CD4-positive, alpha-beta T cell (primary cell): ENCODE measurements around the gene TMEM256. TPM values are rescaled to one million over a fixed set of nuclear protein-coding genes. Genes with fewer than 3 reads are reported as not detected.

Experiments
- ATAC-seq: fragments of 200-7000 bp; cut with Tn5 transposase; one replicate; pipeline ENCODE4 v1.10.0; 2022; ENCODE audit warnings: mild to moderate bottlenecking; ENCODE audit not compliant: poor library complexity
- CTCF ChIA-PET: fragments of 350-600 bp; sonication (Branson Sonifier 250); formaldehyde crosslinking; loops from one replicate; lab custom pipeline; 2021; ENCODE audit warnings: antibody characterized with exemption, inconsistent platforms; lab: Charles Lee
- POLR2A ChIA-PET: fragments of 350-600 bp; sonication (Branson Sonifier 250); formaldehyde crosslinking; loops from one replicate; lab custom pipeline; 2021; ENCODE audit warnings: antibody characterized with exemption, inconsistent platforms; lab: Charles Lee
- DNase-seq, 14 experiments: peaks; one replicate each; pipeline ENCODE4 v3.0.0-alpha.2; 2013 to 2020; ENCODE audit warnings: mixed read lengths in 2 of 14
- H3K27ac ChIP-seq, 2 donors: one replicate each; pipeline versions ENCODE4 v1.5.1 to v1.7.0; 2013; ENCODE audit warnings: low read length in 2 of 2, low read depth in 1 of 2, mild to moderate bottlenecking in 1 of 2
- H3K27me3 ChIP-seq, 2 experiments: 1 replicate in 1 of 2; 2 replicates in 1 of 2; pipeline versions ENCODE4 v1.6.1 to v1.7.0; 2013; ENCODE audit warnings: low read length in 2 of 2, control low read depth in 1 of 2, mild to moderate bottlenecking in 1 of 2, moderate library complexity in 1 of 2; ENCODE audit not compliant: insufficient read depth in 2 of 2, control insufficient read depth in 1 of 2
- H3K36me3 ChIP-seq: one replicate; pipeline ENCODE4 v1.6.1; 2013; ENCODE audit warnings: low read length, control low read depth; ENCODE audit not compliant: insufficient read depth
- H3K4me1 ChIP-seq: one replicate; pipeline ENCODE4 v1.6.1; 2013; ENCODE audit warnings: low read length, control low read depth; ENCODE audit not compliant: insufficient read depth
- H3K4me3 ChIP-seq: one replicate; pipeline ENCODE4 v1.5.1; 2013; ENCODE audit warnings: mild to moderate bottlenecking, low read length, moderate library complexity
- H3K9me3 ChIP-seq, 2 experiments: 1 replicate in 1 of 2; 2 replicates in 1 of 2; pipeline versions ENCODE4 v1.6.1 to v1.7.0; 2013; ENCODE audit warnings: low read length in 2 of 2, mild to moderate bottlenecking in 2 of 2, control low read depth in 1 of 2, moderate library complexity in 1 of 2; ENCODE audit not compliant: control insufficient read depth in 1 of 2, insufficient read depth in 1 of 2
- H3K27ac Mint-ChIP-seq: one replicate; pipeline ENCODE4 v1.8.0; 2020; ENCODE audit warnings: mixed read lengths
- H3K27me3 Mint-ChIP-seq: one replicate; pipeline ENCODE4 v1.8.0; 2021; ENCODE audit warnings: mixed read lengths
- H3K36me3 Mint-ChIP-seq: one replicate; pipeline ENCODE4 v1.8.0; 2021; ENCODE audit warnings: low read depth, mixed read lengths
- H3K4me1 Mint-ChIP-seq: one replicate; pipeline ENCODE4 v1.8.0; 2021; ENCODE audit warnings: low read depth, mixed read lengths
- H3K4me3 Mint-ChIP-seq: one replicate; pipeline ENCODE4 v1.8.0; 2020; ENCODE audit warnings: mild to moderate bottlenecking, mixed read lengths
- H3K9me3 Mint-ChIP-seq: one replicate; pipeline ENCODE4 v1.8.0; 2020; ENCODE audit warnings: mixed read lengths
- intact Hi-C, 2 experiments: fragments of 100-400 bp; cut with DNase I in 1 of 2; cut with micrococcal nuclease in 1 of 2; formaldehyde crosslinking; loops; one replicate each; pipeline versions ENCODE4 v1.15.1 to v1.9.0; 2023 to 2025; cut with DNase I, micrococcal nuclease
- total RNA-seq, 174 experiments: library from RNA in 2 of 174; stranded (reverse) in 2 of 174; gene quantifications; one replicate each; pipeline ENCODE4 v1.2.3 and lab custom pipeline; 2021 to 2026
- TF ChIP-seq, protein P1 (sequence below): fragments of 200-600 bp; IDR thresholded peaks from one replicate; pipeline ENCODE4 v1.8.0; 2022; ENCODE audit warnings: antibody characterized with exemption, mild to moderate bottlenecking

Gene TMEM256
- total RNA-seq, 2 experiments from 2014 or later: 29.0 to 29.4 TPM

GRCh38 chr17:7419819-7420610 is 16.1 kb upstream of the TMEM256 start, which contains the start of gene SPEM1:
Gene SPEM1 (plus strand): TSS chr17:7420324. CDS start chr17:7420385, 61 bp downstream.
- Mint-ChIP-seq H3K4me1 (no peaks in the 10 kb centered on the region), H3K36me3 (no peaks in the 10 kb centered on the region), H3K4me3 (no peak within 1 kb of the TSS), H3K27ac (no peak within 1 kb of the TSS), H3K27me3 (no peaks in the 10 kb centered on the region), H3K9me3 (no peaks in the 10 kb centered on the region)
- H3K4me3 ChIP-seq: no peak within 1 kb of the TSS
- CTCF ChIA-PET: no interaction called here
- H3K4me1 ChIP-seq: no peaks in the 10 kb centered on the region
- no peak for DNase-seq
- no peak within 1 kb of the TSS for H3K27ac ChIP-seq
- POLR2A ChIA-PET: interaction anchor here (0.6 to 1.1 kb wide), 3 partner anchors 20 to 203 kb away, joined by 3 to 4 read pairs (median 3); no protein-coding TSS in a partner anchor
- intact Hi-C loops: loop anchor here in 1 of 2 experiments (5.0 kb wide), 1 partner anchor 63 kb away; the partner anchor contains the start of gene TMEM95
- TF ChIP-seq, protein P1, sequence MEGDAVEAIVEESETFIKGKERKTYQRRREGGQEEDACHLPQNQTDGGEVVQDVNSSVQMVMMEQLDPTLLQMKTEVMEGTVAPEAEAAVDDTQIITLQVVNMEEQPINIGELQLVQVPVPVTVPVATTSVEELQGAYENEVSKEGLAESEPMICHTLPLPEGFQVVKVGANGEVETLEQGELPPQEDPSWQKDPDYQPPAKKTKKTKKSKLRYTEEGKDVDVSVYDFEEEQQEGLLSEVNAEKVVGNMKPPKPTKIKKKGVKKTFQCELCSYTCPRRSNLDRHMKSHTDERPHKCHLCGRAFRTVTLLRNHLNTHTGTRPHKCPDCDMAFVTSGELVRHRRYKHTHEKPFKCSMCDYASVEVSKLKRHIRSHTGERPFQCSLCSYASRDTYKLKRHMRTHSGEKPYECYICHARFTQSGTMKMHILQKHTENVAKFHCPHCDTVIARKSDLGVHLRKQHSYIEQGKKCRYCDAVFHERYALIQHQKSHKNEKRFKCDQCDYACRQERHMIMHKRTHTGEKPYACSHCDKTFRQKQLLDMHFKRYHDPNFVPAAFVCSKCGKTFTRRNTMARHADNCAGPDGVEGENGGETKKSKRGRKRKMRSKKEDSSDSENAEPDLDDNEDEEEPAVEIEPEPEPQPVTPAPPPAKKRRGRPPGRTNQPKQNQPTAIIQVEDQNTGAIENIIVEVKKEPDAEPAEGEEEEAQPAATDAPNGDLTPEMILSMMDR: no peak
- no peaks in the 10 kb centered on the region for H3K36me3 ChIP-seq
- ATAC-seq: no peak
- no peaks in the 10 kb centered on the region for H3K27me3 ChIP-seq
- peaks cover 0 to 3% of the 10 kb centered on the region in 2 experiments for H3K9me3 ChIP-seq

- H3K27ac ChIP-seq: no peak overlapping the region
- ChIA-PET CTCF (no interaction called here), POLR2A (no interaction called here)
- no peaks in the 10 kb centered on the region for H3K4me1 ChIP-seq
- no peaks in the 10 kb centered on the region for H3K36me3 Mint-ChIP-seq
- TF ChIP-seq, protein P1: no peak
- DNase-seq (no peak), ATAC-seq (no peak)
- no peak overlapping the region for H3K4me3 ChIP-seq
- no peaks in the 10 kb centered on the region for H3K36me3 ChIP-seq
- H3K9me3 ChIP-seq: peaks cover 0 to 3% of the 10 kb centered on the region in 2 experiments
- H3K27me3 Mint-ChIP-seq: no peaks in the 10 kb centered on the region
- no peak overlapping the region for H3K27ac Mint-ChIP-seq
- no peaks in the 10 kb centered on the region for H3K9me3 Mint-ChIP-seq
- intact Hi-C loops: loop anchor here in 1 of 2 experiments (5.0 kb wide), 1 partner anchor 61 kb away; the partner anchor contains the start of gene TMEM95
- H3K4me3 Mint-ChIP-seq: no peak overlapping the region
- H3K27me3 ChIP-seq: no peaks in the 10 kb centered on the region
- H3K4me1 Mint-ChIP-seq: no peaks in the 10 kb centered on the region
These were observed 14.7 kb upstream of the TMEM256 start for GRCh38 chr17:7418472-7419152.

- POLR2A ChIA-PET: no interaction called here
- Histone ChIP-seq H3K36me3 (no peaks in the 10 kb centered on the region), H3K27ac (no peak overlapping the region), H3K4me1 (no peaks in the 10 kb centered on the region), H3K4me3 (no peak overlapping the region), H3K9me3 (peaks cover 0 to 3% of the 10 kb centered on the region in 2 experiments), H3K27me3 (no peaks in the 10 kb centered on the region)
- Mint-ChIP-seq H3K27ac (no peak overlapping the region), H3K4me3 (no peak overlapping the region), H3K9me3 (no peaks in the 10 kb centered on the region), H3K36me3 (no peaks in the 10 kb centered on the region), H3K4me1 (no peaks in the 10 kb centered on the region), H3K27me3 (no peaks in the 10 kb centered on the region)
- ATAC-seq (no peak), DNase-seq (peak in 1 of 14 experiments; percentile 26)
- intact Hi-C loops: loop anchor here in 1 of 2 experiments (5.0 kb wide), 1 partner anchor 60 kb away; the partner anchor contains the start of gene TMEM95
- TF ChIP-seq, protein P1: no peak
- CTCF ChIA-PET: no interaction called here
These were observed 13.3 kb upstream of the TMEM256 start for GRCh38 chr17:7417056-7417655.
